Measurements from ENCODE around the gene FERMT1. TPM values are rescaled to one million over a fixed set of nuclear protein-coding genes. Genes with fewer than 3 reads are reported as not detected.

The FERMT1 gene
- total RNA-seq, 1 donor from 2014 or later, result 10.9 TPM

DNA sequence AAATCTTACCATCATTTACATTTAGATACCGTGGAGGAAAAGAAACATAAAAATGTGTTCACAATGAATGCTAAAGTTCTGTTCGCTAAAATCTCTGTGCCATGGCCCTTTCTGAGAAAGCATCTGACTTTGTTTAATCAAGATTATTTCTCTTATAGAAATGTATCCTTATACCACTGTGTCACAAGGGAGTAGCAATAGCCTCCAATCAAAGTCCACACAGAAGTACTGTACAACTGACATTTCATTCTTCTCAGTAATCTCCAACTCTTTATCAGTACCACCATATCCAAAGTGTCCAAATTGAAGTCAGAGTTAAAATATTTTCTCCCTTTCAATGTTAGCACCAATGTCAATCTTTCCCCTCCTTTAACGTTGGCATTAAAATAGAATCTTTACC, 6.1 kb downstream of the FERMT1 start:
- H3K4me3 Mint-ChIP-seq (ENCODE audit: unreplicated experiment), result no peak overlapping the region
- Histone ChIP-seq H4K20me1 (ENCODE audit: insufficient read depth, low read length) (no peaks in the 10 kb centered on the region), H3K27ac (ENCODE audit: low read depth, low read length) (no peak overlapping the region), H3K27me3 (ENCODE audit: insufficient read depth, low read length) (no peaks in the 10 kb centered on the region), H3K36me3 (ENCODE audit: insufficient read depth, low read length) (peaks cover 2% of the 10 kb centered on the region), H3K4me2 (ENCODE audit: low read length) (no peak overlapping the region), H3K9me3 (ENCODE audit: insufficient read depth, low read depth, low read length) (peaks cover 3% of the 10 kb centered on the region), H3K4me1 (ENCODE audit: insufficient read depth, low read length) (no peaks in the 10 kb centered on the region), H3K9ac (ENCODE audit: low read length) (no peak overlapping the region), H2AFZ (ENCODE audit: low read depth, low read length) (no peak overlapping the region), H3K4me3 (ENCODE audit: insufficient read depth, low read depth, low read length) (no peak overlapping the region), H3K79me2 (ENCODE audit: insufficient read depth, low read length) (no peaks in the 10 kb centered on the region)
- no peak overlapping the region for H3K27ac Mint-ChIP-seq (ENCODE audit: unreplicated experiment)
- TF ChIP-seq EZH2 (IDR thresholded peaks at IDR 0.05; ENCODE audit: insufficient read depth, low read length), result no peak
- TF ChIP-seq, protein P1, sequence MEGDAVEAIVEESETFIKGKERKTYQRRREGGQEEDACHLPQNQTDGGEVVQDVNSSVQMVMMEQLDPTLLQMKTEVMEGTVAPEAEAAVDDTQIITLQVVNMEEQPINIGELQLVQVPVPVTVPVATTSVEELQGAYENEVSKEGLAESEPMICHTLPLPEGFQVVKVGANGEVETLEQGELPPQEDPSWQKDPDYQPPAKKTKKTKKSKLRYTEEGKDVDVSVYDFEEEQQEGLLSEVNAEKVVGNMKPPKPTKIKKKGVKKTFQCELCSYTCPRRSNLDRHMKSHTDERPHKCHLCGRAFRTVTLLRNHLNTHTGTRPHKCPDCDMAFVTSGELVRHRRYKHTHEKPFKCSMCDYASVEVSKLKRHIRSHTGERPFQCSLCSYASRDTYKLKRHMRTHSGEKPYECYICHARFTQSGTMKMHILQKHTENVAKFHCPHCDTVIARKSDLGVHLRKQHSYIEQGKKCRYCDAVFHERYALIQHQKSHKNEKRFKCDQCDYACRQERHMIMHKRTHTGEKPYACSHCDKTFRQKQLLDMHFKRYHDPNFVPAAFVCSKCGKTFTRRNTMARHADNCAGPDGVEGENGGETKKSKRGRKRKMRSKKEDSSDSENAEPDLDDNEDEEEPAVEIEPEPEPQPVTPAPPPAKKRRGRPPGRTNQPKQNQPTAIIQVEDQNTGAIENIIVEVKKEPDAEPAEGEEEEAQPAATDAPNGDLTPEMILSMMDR (IDR thresholded peaks at IDR 0.05; ENCODE audit: insufficient read depth, low read depth, low read length), result no peak
- DNase-seq (ENCODE audit: low read depth) (no peak), FAIRE-seq (no peak)
- no peaks in the 10 kb centered on the region for H3K4me1 Mint-ChIP-seq (ENCODE audit: low read depth, unreplicated experiment)
- peaks cover 22% of the 10 kb centered on the region for H3K36me3 Mint-ChIP-seq (ENCODE audit: low read depth, unreplicated experiment)
- H3K27me3 Mint-ChIP-seq (ENCODE audit: low read depth, unreplicated experiment), result no peaks in the 10 kb centered on the region
- H3K9me3 Mint-ChIP-seq (ENCODE audit: unreplicated experiment), result peaks cover 7% of the 10 kb centered on the region

DNA sequence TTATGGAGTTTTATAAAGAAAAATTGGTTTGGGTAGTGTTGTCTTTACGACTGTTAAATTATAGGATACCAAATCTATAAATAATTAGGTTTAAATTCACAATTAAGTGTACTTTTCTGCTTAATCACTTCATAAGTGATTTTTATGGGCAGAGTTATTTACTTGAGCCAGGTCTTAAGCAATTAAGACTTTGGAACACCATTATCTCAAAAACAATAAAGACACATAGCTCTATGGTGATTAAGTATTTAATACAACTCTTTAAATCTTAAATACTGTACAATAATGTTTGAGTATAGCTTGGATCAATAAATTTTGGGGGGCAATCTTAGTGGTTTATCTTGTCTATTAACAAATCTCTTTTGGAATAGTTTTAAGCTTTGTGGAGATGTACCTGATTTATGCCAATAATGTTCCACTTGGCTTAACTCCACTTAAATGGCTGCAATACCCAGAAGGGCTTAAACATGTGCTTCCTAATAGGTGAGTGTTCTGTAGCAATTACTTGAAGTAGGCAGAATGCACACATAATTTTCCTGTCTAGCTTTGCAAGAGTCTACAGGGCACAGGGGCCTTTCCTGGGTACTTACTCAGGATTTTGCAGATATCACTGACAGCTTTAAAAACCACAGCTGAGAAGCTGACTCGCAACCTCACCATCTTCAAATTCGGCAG, 7.5 kb downstream of the FERMT1 start:
- no peaks in the 10 kb centered on the region for H3K27me3 Mint-ChIP-seq (ENCODE audit: low read depth, unreplicated experiment)
- peaks cover 7% of the 10 kb centered on the region for H3K9me3 Mint-ChIP-seq (ENCODE audit: unreplicated experiment)
- H3K4me3 Mint-ChIP-seq (ENCODE audit: unreplicated experiment), result no peak overlapping the region
- Histone ChIP-seq H3K27me3 (ENCODE audit: insufficient read depth, low read length) (no peaks in the 10 kb centered on the region), H3K4me2 (ENCODE audit: low read length) (no peak overlapping the region), H3K9ac (ENCODE audit: low read length) (no peak overlapping the region), H3K4me1 (ENCODE audit: insufficient read depth, low read length) (no peaks in the 10 kb centered on the region), H3K36me3 (ENCODE audit: insufficient read depth, low read length) (peaks cover 2% of the 10 kb centered on the region), H4K20me1 (ENCODE audit: insufficient read depth, low read length) (no peaks in the 10 kb centered on the region), H3K9me3 (ENCODE audit: insufficient read depth, low read depth, low read length) (peaks cover 3% of the 10 kb centered on the region), H3K4me3 (ENCODE audit: insufficient read depth, low read depth, low read length) (no peak overlapping the region), H3K27ac (ENCODE audit: low read depth, low read length) (no peak overlapping the region), H3K79me2 (ENCODE audit: insufficient read depth, low read length) (no peaks in the 10 kb centered on the region), H2AFZ (ENCODE audit: low read depth, low read length) (no peak overlapping the region)
- FAIRE-seq (no peak), DNase-seq (ENCODE audit: low read depth) (no peak)
- H3K27ac Mint-ChIP-seq (ENCODE audit: unreplicated experiment), result no peak overlapping the region
- TF ChIP-seq, protein P1 (IDR thresholded peaks at IDR 0.05; ENCODE audit: insufficient read depth, low read depth, low read length), result no peak
- no peak for TF ChIP-seq EZH2 (IDR thresholded peaks at IDR 0.05; ENCODE audit: insufficient read depth, low read length)
- H3K36me3 Mint-ChIP-seq (ENCODE audit: low read depth, unreplicated experiment), result peaks cover 24% of the 10 kb centered on the region
- no peaks in the 10 kb centered on the region for H3K4me1 Mint-ChIP-seq (ENCODE audit: low read depth, unreplicated experiment)

DNA sequence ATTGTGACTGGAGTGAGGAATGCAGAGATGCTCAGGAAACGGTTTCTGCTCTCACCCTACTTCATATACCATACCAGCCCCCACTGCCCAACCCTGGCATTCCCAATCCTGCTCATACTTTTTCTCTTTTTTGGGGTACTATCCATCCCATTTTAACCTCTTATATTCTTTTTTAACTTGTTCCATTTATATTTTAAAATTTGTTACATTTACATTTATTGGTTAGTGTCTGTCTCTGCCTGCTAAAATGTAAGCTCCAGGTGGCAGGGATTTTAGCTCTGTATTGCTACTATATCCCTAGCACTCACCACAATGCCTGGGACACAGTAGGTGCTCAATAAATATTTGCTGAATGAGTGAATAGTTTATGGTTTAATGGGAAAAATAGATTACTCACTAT, 8.1 kb downstream of the FERMT1 start:
- H3K36me3 Mint-ChIP-seq (ENCODE audit: low read depth, unreplicated experiment), result peaks cover 24% of the 10 kb centered on the region
- H3K4me3 Mint-ChIP-seq (ENCODE audit: unreplicated experiment), result no peak overlapping the region
- Histone ChIP-seq H3K4me1 (ENCODE audit: insufficient read depth, low read length) (no peaks in the 10 kb centered on the region), H3K4me2 (ENCODE audit: low read length) (no peak overlapping the region), H2AFZ (ENCODE audit: low read depth, low read length) (no peak overlapping the region), H3K4me3 (ENCODE audit: insufficient read depth, low read depth, low read length) (no peak overlapping the region), H3K27ac (ENCODE audit: low read depth, low read length) (no peak overlapping the region), H3K9ac (ENCODE audit: low read length) (no peak overlapping the region), H4K20me1 (ENCODE audit: insufficient read depth, low read length) (no peaks in the 10 kb centered on the region), H3K36me3 (ENCODE audit: insufficient read depth, low read length) (peaks cover 2% of the 10 kb centered on the region), H3K79me2 (ENCODE audit: insufficient read depth, low read length) (no peaks in the 10 kb centered on the region), H3K27me3 (ENCODE audit: insufficient read depth, low read length) (no peaks in the 10 kb centered on the region), H3K9me3 (ENCODE audit: insufficient read depth, low read depth, low read length) (peaks cover 3% of the 10 kb centered on the region)
- DNase-seq (ENCODE audit: low read depth), result no peak
- no peaks in the 10 kb centered on the region for H3K27me3 Mint-ChIP-seq (ENCODE audit: low read depth, unreplicated experiment)
- no peak overlapping the region for H3K27ac Mint-ChIP-seq (ENCODE audit: unreplicated experiment)
- H3K4me1 Mint-ChIP-seq (ENCODE audit: low read depth, unreplicated experiment), result no peaks in the 10 kb centered on the region
- peaks cover 7% of the 10 kb centered on the region for H3K9me3 Mint-ChIP-seq (ENCODE audit: unreplicated experiment)
- FAIRE-seq, result no peak
- TF ChIP-seq, protein P1 (IDR thresholded peaks at IDR 0.05; ENCODE audit: insufficient read depth, low read depth, low read length), result no peak
- TF ChIP-seq EZH2 (IDR thresholded peaks at IDR 0.05; ENCODE audit: insufficient read depth, low read length), result no peak

Measured in astrocyte (in vitro differentiated cells and primary cell).